ENCODE measurements around the gene MCRS1.

MCRS1 gene

DNA sequence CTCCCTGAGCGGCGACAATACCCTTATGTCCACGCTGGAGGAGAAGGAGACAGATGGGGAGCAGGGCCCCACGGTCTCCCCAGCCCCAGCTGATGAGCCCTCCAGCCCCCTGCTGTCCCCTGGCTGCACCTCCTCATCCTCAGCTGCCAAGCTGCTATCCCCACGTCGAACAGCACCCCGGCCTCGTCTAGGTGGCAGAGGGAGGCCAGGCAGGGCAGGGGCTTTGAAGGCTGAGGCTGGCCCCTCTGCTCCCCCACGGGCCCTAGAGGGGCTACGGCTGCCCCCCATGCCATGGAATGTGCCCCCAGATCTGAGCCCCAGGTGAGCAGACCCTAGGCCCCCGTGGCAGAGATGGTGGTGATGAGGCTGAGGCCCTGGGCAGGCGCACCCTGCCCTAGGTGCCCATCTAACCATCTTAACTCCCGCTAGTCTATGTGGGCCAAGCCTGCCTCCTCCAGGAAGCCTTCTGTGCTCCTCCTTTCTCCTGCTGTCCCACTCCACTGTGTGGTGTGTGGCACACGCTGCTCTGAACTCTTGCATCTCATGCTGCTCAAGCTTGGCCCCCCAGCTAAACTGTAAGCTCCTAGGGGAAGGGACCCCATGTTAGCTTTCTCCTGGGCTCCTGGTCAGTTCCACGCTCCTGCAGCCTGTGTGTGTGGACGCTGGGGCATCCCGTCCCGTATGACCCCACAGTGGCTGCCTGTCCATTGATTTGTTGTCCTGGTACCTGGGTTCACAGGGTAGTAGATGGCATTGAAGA is 12.1 kb downstream of the MCRS1 start:
- no peak for DNase-seq (ENCODE audit: low read depth, low spot score)

DNA sequence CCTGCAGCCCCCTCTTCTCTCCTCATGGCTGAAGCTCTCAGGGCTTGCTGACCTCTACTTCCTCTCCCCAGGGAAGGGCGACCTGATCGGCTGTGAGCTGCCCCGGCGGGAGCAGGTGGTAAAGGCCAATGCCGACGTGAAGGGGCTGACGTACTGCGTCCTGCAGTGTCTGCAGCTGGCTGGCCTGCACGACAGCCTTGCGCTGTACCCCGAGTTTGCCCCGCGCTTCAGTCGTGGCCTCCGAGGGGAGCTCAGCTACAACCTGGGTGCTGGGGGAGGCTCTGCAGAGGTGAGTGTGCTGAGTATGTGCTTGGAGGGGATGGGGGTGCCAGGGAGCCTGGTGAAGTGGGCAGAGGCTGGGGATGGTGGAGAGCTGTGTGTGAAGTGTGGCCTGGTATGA is 13.7 kb downstream of the MCRS1 start:
- no peak for DNase-seq (ENCODE audit: low read depth, low spot score)

DNA sequence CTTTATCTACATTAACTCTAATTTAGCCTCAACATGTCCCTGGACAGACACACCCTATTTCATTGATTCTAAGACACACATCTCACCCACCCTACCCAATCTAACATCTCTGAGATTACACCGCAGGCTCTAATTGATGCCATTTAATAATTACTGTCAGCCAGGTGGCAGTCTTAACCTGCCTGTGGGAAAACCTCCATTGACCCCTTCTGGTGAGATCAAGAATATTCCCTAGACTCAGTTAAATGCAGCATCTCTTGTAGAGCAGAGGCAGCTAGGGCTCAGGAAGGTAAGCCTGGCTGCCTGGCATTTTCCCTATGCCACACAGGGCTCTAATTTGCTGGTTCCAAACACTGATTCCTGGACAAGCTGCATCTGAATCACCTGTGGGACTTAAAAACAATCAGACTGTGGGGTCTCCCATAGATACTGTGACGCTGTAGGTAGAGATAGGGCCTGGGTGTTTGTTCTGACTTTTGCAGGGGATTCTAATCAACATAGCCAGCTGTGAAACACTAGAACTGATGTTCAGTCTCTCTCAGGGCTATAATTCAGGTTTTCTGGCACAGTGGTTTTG is 14.3 kb downstream of the MCRS1 start:
- DNase-seq (ENCODE audit: low read depth, low spot score): no peak

DNA sequence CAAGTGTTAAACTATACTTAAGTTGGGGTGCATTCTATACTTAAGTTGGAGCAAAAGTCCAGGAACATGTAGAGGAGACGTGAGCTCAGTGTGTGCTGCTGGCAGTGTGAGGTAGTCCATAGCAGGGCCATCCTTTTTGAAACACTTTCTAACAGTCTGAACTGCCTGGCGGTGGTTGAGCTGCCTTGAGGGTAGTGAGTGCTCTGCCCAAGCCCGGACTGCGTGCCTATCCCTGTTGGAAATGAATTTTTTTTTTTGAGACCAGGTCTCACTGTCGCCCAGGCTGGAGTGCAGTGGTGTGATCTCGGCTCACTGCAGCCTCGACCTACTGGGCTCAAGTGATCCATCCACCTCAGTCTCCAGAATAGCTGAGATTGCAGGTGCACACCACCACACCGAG is 15.0 kb downstream of the MCRS1 start:
- no peak for DNase-seq (ENCODE audit: low read depth, low spot score)

DNA sequence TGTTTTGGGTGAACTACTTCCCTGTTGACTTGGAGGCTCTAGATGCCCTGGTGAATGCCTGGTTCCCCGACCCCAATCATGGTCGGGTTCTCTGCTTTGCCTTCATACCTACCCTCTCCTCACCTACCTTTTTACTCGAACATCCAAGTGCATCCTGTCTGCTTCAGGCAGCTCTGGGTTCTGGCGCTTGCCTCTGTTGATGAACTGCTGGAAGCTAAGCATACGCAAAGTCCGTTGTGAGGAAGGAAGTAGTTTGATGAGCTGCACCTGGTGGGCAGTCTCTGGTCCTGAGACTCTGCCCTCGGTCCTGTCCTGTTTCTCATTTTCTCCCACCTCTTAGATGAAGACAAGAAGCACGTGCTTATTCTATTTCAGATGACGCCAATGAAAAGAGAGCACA is 15.5 kb downstream of the MCRS1 start:
- DNase-seq (ENCODE audit: low read depth, low spot score): no peak

DNA sequence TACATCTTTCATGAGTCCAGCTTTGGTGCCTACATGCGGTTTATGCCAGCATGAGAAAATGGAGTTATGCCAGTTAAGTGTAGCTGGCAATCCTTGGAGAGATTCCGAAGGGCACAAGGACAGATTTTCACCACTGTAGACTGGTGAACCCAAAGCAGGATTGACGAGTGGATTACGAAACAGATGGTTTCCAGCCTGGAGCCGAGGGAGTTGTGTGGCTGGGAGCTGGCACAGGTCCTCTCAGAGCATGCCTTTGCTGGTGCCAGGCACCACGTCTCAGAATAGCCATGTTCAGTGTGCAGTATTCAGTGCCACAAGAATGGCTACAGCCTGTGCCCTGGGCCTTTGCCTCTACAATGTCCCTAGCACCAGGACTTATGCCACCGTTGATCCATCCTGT is 15.9 kb downstream of the MCRS1 start:
- no peak for DNase-seq (ENCODE audit: low read depth, low spot score)

DNA sequence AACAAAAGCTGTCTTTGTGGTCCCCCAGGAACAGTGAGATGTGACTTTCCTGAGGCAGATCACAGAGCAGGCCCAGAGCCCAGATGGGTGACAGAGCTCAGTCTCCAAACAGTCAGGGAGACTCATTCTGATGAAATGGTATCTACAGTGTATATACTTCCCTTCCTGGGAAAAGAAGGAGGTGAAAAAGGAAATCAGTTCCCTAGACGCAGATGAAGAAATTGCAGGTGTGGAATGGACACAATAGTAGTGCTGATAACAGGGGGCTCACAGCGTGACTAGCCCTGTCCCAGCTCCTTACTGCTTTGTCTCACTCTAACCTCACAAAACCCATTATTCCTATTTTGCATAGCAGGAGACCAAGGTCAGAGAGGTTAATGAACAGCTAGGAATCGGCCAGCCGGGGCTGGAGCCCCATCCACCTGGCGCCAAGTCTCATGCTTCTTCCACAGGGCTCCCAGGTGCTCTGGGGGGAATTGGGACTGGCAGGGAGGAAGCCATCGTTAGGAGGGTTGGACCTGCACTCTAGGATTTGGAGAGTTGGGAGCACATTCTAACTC is 17.2 kb downstream of the MCRS1 start:
- DNase-seq (ENCODE audit: low read depth, low spot score): no peak

DNA sequence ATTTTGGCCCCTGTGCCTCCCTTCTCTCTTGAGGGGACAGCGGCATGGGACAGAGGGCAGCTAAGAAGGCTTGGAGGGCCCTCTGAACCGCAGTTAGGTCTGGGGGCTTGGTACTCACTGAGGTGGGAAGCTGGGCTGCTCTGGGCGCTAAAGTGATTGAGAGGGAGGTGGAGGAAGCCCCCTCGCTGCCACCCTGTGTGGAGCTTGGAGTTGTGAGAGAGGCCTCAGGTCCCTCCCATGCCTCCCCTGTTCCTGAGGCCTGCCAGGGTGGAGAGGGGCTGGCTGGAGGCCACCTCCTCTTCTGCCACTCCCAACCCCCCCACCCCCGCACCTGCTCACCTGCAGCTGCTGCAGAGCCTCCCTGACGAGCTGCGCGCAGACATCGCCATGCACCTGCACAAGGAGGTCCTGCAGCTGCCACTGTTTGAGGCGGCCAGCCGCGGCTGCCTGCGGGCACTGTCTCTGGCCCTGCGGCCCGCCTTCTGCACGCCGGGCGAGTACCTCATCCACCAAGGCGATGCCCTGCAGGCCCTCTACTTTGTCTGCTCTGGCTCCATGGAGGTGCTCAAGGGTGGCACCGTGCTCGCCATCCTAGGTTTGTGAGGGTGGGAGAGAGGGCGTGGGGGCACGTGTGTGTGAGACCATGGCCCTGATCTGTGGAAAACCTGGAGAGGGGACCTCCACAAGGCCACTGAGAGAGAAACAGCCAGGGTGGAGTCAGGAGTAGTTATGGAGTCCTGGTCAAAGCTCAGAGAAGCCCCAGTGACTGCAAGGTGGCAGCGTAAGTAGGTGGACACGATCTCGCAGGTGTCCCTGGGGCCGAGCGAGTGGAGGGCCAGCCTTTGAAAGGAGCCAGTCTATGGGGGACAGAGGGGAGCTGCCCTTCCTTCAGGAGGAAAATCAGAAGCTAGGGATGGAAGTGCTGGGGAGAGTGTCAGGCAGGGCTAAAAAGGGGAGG is 17.9 kb downstream of the MCRS1 start:
- no peak for DNase-seq (ENCODE audit: low read depth, low spot score)

DNA sequence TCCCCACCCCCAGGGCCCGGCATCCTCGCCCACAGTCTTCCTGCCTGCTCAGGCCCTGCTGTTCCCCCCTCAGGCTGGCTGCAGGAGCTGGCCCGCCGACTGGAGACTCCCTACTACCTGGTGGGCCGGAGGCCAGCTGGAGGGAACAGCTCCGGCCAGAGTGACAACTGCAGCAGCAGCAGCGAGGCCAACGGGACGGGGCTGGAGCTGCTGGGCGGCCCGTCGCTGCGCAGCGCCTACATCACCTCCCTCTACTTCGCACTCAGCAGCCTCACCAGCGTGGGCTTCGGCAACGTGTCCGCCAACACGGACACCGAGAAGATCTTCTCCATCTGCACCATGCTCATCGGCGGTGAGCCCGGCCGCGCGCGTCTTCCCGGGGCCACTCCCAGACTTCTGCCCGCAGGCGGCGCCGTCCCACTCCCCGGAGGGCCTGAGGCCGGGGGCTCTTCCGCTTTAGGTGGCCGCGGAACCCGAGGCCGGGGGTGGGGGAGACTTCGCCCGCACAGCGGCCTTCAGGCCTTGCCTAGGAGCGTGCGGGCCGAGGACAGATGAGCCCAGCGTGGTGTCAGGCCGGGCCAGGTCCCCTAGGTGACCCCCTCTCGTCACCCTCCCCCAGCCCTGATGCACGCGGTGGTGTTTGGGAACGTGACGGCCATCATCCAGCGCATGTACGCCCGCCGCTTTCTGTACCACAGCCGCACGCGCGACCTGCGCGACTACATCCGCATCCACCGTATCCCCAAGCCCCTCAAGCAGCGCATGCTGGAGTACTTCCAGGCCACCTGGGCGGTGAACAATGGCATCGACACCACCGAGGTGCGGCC is 18.9 kb downstream of the MCRS1 start:
- DNase-seq (ENCODE audit: low read depth, low spot score): no peak

DNA sequence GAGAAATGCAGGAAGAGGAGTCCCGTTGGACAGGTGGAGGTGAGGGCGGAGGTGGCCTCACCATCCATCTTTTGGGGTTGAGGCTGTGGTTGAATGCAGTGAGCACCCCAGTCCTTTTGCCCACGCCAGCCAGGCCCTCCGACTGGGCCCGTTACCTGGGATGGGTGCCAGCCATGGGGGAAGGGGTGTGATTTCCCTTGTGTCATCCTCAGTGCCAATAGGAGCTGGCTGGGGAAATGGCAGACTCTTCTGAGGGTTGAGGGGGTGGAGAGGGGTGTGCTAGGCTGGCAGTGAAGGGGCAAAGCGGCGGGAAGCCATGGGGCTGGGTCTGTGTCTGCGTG is 19.5 kb downstream of the MCRS1 start:
- DNase-seq (ENCODE audit: low read depth, low spot score): no peak

DNA sequence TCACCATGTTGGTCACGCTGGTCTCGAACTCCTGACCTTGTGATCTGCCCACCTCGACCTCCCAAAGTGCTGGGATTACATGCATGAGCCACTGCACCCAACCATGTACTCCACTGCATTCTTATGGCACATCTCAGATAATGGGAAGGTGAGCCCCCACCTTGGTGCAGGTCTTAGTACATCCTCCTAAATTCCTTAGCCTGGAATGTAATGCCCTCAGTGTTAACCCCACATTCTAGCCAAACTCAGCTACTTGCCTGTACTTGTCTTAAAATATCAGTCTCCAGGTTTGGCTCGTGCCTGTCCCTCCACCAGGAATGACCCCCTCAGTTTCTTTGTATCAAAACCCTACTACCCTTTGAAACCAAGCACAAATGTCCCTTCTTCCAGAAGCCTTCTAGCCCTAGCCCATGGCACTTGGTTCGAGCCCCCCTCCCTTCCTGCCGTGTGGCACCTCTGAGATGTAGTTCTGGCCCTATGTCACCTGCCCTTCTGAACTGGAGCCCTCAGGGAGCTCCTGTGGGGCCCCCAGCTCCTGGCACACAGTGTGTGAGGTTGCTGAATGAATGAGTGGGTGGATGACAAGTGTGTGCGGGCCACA is 20.8 kb downstream of the MCRS1 start:
- no peak for DNase-seq (ENCODE audit: low read depth, low spot score)

DNA sequence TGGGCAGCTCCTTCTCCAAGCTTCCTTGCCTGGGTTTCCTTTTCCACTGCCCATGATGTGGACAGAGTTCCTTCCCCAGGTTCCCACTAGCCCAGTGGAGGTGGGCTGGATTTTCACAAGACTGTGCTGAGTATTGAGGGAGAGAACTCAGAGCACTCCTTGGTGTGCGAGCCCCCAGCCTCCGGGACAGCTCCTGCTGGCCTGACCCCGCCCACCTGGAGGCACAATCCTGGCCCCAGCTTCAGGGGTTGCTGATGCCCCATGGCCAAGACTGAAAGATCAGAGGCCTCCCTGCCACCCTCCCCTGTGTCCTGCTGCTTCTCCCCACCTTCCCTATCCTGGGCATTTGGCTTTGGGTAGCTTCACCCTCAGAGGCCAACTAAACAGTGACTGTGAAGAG is 21.5 kb downstream of the MCRS1 start:
- no peak for DNase-seq (ENCODE audit: low read depth, low spot score)

DNA sequence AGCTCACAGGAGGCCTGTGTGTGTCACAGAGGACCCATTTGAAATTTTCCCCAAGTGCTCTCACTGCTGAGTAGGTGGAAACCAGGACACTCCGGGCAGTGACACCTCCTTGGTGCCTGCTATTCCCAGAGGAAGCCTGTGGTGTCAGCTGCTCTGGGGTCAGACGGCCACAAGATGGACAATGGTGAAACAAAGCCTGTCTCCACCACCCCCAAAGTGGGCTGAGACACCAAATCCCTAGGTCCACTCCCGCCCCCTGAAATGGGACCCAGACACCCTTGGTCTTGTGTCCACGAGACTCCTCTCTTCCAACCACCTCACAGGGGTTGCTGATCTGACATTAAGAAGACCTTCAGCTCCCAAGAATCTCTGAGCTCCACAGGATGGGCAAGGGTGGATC is 22.1 kb downstream of the MCRS1 start:
- no peak for DNase-seq (ENCODE audit: low read depth, low spot score)

DNA sequence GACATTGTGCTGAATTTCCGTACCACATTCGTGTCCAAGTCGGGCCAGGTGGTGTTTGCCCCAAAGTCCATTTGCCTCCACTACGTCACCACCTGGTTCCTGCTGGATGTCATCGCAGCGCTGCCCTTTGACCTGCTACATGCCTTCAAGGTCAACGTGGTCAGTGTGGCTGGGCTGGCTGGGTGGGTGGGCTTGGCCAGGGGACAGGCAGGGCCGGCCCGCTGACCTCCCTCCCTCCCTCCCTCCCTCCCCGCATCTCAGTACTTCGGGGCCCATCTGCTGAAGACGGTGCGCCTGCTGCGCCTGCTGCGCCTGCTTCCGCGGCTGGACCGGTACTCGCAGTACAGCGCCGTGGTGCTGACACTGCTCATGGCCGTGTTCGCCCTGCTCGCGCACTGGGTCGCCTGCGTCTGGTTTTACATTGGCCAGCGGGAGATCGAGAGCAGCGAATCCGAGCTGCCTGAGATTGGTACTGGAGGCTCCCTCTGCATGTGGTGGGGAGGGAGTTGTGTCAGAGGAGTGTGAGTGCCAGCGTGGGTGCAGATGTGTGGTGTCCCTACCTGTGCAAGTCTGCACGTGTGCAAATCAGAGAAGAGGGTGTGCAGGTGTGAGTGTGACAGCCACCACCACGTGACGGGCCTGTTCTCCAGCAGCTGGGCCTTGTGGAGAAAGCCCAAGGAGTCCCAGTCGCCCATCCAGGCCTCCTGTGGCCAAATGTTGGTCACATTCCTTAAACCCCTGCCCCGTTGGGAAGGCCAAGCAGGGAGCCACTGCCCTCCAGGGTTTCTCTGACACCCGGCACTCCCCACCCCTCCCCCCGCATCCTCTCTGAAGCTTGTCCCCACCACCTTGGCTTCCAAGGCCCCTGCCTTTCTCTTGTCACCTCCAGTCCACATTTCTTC is 23.8 kb downstream of the MCRS1 start:
- no peak for DNase-seq (ENCODE audit: low read depth, low spot score)

DNA sequence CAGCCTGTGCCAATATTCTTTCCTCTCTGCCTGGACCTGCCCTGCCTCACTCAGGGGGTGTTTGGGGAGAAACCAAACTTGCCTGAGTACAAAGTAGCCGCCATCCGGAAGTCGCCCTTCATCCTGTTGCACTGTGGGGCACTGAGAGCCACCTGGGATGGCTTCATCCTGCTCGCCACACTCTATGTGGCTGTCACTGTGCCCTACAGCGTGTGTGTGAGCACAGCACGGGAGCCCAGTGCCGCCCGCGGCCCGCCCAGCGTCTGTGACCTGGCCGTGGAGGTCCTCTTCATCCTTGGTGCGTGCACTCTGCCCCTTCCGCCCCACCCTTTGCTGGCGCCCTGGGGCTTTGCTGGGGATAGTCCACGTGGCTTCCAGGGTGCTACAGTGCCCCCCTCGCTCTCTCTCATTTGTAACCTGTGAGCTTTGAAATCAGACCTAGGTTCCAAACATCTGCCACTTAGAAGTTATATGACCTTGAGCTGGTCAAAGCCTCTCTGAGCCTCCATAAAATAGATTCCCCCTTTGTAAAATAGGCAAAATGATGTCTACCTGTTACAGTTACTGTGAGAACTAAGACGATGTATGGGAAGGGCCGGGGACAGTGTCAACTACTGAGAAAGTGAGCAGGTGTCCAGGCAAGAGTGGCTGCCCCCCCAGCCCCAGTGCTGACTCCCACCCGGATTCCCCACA is 24.6 kb downstream of the MCRS1 start:
- no peak for DNase-seq (ENCODE audit: low read depth, low spot score)

DNA sequence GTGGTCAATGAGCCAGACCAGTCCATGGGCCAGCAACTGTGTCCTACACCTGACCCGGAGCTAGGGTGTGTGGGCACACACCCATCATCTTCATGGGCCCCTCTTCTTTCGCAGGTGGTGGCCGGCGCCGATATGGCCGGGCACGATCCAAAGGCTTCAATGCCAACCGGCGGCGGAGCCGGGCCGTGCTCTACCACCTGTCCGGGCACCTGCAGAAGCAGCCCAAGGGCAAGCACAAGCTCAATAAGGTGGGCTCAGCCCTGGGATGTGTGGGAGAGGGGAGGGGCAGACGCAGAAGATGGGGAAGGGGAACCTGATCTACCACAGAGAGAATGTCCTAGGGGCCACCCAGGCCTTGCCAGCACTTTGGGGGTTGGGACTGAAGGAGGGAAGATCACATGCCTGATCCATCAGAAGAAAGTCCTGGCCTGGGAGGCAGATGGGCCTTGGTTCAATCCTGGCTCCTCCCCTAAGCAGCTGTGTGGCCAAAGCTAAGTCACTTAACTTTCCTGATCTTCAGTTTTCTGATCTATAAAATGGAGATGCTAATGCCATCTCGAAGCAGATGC is 25.3 kb downstream of the MCRS1 start:
- no peak for DNase-seq (ENCODE audit: low read depth, low spot score)

DNA sequence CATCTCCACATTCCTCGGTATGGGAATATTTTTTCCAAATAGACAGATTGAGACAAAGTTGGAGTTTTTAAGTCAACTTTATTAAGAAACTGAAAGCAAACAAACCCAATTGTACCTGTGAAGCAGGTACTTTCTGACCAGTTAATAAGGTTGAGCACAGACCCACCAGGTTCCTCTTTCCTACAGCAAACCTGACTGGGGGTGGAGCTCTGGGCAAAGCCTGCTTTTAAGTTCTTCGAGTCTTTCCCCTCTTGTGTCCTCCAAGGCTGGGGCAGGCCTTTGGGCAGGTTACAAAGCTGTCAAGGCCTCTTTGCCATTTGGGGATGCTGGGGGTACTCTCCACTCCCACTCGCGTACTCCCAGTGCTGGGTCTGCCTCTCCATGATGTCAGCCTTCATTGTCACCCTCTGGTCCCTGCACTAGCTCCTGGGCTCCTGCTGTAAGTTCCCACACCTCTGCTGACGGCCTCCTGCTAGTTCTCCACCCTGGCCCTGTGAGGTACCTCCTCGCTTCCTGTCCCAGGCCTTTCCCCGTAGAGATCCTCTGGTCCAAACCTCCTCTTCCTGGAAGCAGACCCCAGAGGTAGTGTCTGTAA is 25.9 kb downstream of the MCRS1 start:
- no peak for DNase-seq (ENCODE audit: low read depth, low spot score)

DNA sequence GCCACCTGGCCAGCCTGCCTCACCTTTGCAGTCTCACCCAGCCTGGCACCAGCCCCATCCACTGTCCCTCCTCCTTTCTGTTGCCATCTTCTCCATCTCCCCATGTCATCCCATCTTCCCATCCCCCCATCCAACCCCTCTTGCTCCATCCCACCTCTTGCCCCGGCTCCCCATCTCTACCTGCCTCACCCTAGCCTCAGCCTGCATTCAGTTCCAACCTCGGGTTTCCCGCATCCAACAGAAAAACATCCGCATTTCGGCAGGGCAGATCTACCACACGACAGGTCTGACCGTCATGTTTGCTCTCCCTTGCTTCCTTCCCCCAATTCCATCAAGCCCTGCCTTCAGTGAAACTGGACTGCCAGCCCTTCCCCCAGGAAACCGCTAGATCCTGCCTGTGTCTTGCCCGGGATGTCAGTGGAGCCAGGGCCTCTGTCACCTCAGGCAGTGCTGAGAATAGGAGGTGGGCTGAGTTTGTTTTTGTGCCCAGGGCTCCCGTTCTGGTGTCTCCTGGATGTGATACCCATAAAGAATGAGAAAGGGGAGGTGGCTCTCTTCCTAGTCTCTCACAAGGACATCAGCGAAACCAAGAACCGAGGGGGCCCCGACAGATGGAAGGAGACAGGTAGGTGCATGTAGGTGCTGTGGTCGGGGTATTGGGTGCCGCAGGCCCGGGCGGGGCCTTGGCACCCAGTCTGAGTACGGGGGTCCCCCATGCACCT is 26.6 kb downstream of the MCRS1 start:
- no peak for DNase-seq (ENCODE audit: low read depth, low spot score)
